Endothelial cell of umbilical vein (primary cell): Measurements from ENCODE around the gene SLC35B2. TPM values are rescaled to one million over a fixed set of nuclear protein-coding genes. Genes with fewer than 3 reads are reported as not detected.

Source experiments
- BruUV-seq: library from RNA; stranded (reverse); fragments of 400-500 nt; replicated peaks from 2 replicates; lab custom pipeline; 2021; lab: Mats Ljungman, UMichigan
- CTCF ChIA-PET: fragments of 300-600, 350-600 bp; sonication (Branson Sonifier 250); formaldehyde crosslinking; loops from one replicate; lab custom pipeline; 2021; ENCODE audit warnings: antibody characterized with exemption, inconsistent platforms; lab: Charles Lee
- POLR2A ChIA-PET: fragments of 300-600, 350-600 bp; sonication (Branson Sonifier 250); formaldehyde crosslinking; loops from one replicate; lab custom pipeline; 2021; ENCODE audit warnings: antibody characterized with exemption, inconsistent platforms; lab: Charles Lee
- DNase-seq: peaks from one replicate; pipeline ENCODE4 v3.0.0-alpha.2; 2011; ENCODE audit warnings: low read depth, low spot score
- FAIRE-seq: peaks from 2 replicates; lab custom pipeline; 2011; peaks lifted over from hg19 to GRCh38; lab: Jason Lieb, UNC
- H2AFZ ChIP-seq: 2 replicates; pipeline ENCODE4 v1.6.0; 2012; ENCODE audit warnings: low read depth, low read length, control low read depth, inconsistent platforms
- H3K27ac ChIP-seq: 2 replicates; pipeline ENCODE4 v1.5.1; 2011; ENCODE audit warnings: low read depth, mild to moderate bottlenecking, control low read depth, low read length, moderate library complexity; ENCODE audit not compliant: insufficient read depth
- H3K27me3 ChIP-seq, 2 experiments: 2 replicates each; pipeline versions ENCODE4 v1.6.0 to v1.6.1; 2011; ENCODE audit warnings: low read length in 2 of 2, mixed read lengths in 1 of 2; ENCODE audit not compliant: control insufficient read depth in 2 of 2, insufficient read depth in 2 of 2
- H3K36me3 ChIP-seq, 2 experiments: 2 replicates in 1 of 2; 3 replicates in 1 of 2; pipeline ENCODE4 v1.5.1; 2011; ENCODE audit warnings: low read length in 2 of 2, mild to moderate bottlenecking in 1 of 2, moderate library complexity in 1 of 2; ENCODE audit not compliant: control insufficient read depth in 2 of 2, insufficient read depth in 2 of 2; ENCODE audit errors: extremely low read depth in 1 of 2
- H3K4me1 ChIP-seq: 3 replicates; pipeline ENCODE4 v1.5.1; 2011; ENCODE audit warnings: mild to moderate bottlenecking, low read length; ENCODE audit not compliant: control insufficient read depth, insufficient read depth; ENCODE audit errors: extremely low read depth
- H3K4me2 ChIP-seq: 2 replicates; pipeline ENCODE4 v1.6.1; 2011; ENCODE audit warnings: low read length, control low read depth, mixed read lengths; ENCODE audit not compliant: insufficient read depth
- H3K4me3 ChIP-seq, 3 experiments: fragments of 200-600 bp in 1 of 3; sonication (generic), shearing (Covaris generic) in 1 of 3; replicated peaks in 1 of 3; 2 replicates each; pipeline ENCODE4 v1.5.1; 2011 to 2016; ENCODE audit warnings: control low read depth in 3 of 3, low read length in 3 of 3, mild to moderate bottlenecking in 2 of 3, inconsistent platforms in 1 of 3, low read depth in 1 of 3, moderate library complexity in 1 of 3; ENCODE audit not compliant: insufficient read depth in 1 of 3
- H3K79me2 ChIP-seq: 2 replicates; pipeline ENCODE4 v1.6.0; 2012; ENCODE audit warnings: low read length, inconsistent platforms; ENCODE audit not compliant: control insufficient read depth, insufficient read depth
- H3K9ac ChIP-seq: replicated peaks from 2 replicates; pipeline ENCODE3; 2011; ENCODE audit warnings: low read length, control low read depth; ENCODE audit not compliant: insufficient read depth; ENCODE audit errors: extremely low read depth
- H3K9me1 ChIP-seq: replicated peaks from 3 replicates; pipeline ENCODE4 v1.6.0; 2011; ENCODE audit warnings: mild to moderate bottlenecking, low read length; ENCODE audit not compliant: control insufficient read depth, insufficient read depth; ENCODE audit errors: extremely low read depth
- H3K9me3 ChIP-seq: replicated peaks from 2 replicates; pipeline ENCODE4 v1.5.1; 2012; ENCODE audit warnings: low read length, inconsistent platforms; ENCODE audit not compliant: control insufficient read depth, insufficient read depth
- H4K20me1 ChIP-seq: replicated peaks from 2 replicates; pipeline ENCODE3; 2011; ENCODE audit warnings: mild to moderate bottlenecking, low read length; ENCODE audit not compliant: control insufficient read depth, insufficient read depth; ENCODE audit errors: extremely low read depth
- EZH2 ChIP-seq: IDR thresholded peaks from 2 replicates; pipeline ENCODE4 v1.6.1; 2012; ENCODE audit warnings: borderline replicate concordance, low read depth, mild to moderate bottlenecking, moderate library complexity, low read length, inconsistent platforms; ENCODE audit not compliant: severe bottlenecking
- FOS ChIP-seq: IDR thresholded peaks from 2 replicates; pipeline ENCODE4 v1.6.1; 2011; ENCODE audit warnings: mild to moderate bottlenecking, low read length, moderate library complexity, borderline replicate concordance; ENCODE audit not compliant: insufficient read depth
- GATA2 ChIP-seq: IDR thresholded peaks from 2 replicates; pipeline ENCODE4 v1.7.0; 2011; ENCODE audit warnings: low read depth, mild to moderate bottlenecking, moderate library complexity, mixed read lengths, low read length; ENCODE audit not compliant: insufficient read length, insufficient read depth
- JUN ChIP-seq: IDR thresholded peaks from 2 replicates; pipeline ENCODE4 v1.6.1; 2011; ENCODE audit warnings: borderline replicate concordance, low read depth; ENCODE audit not compliant: insufficient read length, insufficient read depth
- MYC ChIP-seq: IDR thresholded peaks from one replicate; pipeline ENCODE4 v1.6.1; 2011; ENCODE audit warnings: mild to moderate bottlenecking, low read depth, low read length
- POLR2A ChIP-seq: IDR thresholded peaks from 2 replicates; pipeline ENCODE4 v1.6.1; 2012; ENCODE audit warnings: low read depth, mild to moderate bottlenecking, control low read depth, low read length
- POLR2AphosphoS5 ChIP-seq: IDR thresholded peaks from 2 replicates; pipeline ENCODE4 v1.6.1; 2012; ENCODE audit warnings: low read depth, mild to moderate bottlenecking, control low read depth, low read length, moderate library complexity; ENCODE audit not compliant: insufficient read depth
- dilution Hi-C: fragments of 300-500 bp; cut with MboI; formaldehyde crosslinking; loops from one replicate; pipeline ENCODE4 v1.15.0; 2019; ENCODE audit warnings: low sequenced_read_pairs; ENCODE audit not compliant: extremely low pct_ligation_motif_present
- intact Hi-C: fragments of 100-400 bp; cut with micrococcal nuclease; formaldehyde crosslinking; loops from one replicate; pipeline ENCODE4 v1.10.0; 2022
- polyA plus RNA-seq, 4 experiments: library from polyadenylated mRNA; depleted of rRNA in 3 of 4; stranded (reverse) in 3 of 4; unstranded in 1 of 4; fragments of >200 nt; gene quantifications; 2 replicates each; pipeline versions ENCODE4 v1.2.1 to v1.2.3, GENCODE V29; 2011 to 2012; ENCODE audit warnings: missing spikeins in 1 of 4
- total RNA-seq: library from RNA; stranded (reverse); gene quantifications from 2 replicates; pipeline ENCODE4 v1.2.3, GENCODE V29; 2021
- TF ChIP-seq, protein P1 (sequence below), 2 donors: IDR thresholded peaks; 1 replicate in 1 of 2; 2 replicates in 1 of 2; pipeline ENCODE4 v1.5.1; 2011; ENCODE audit warnings: low read length in 2 of 2, mild to moderate bottlenecking in 2 of 2, moderate library complexity in 2 of 2, control low read depth in 1 of 2, inconsistent platforms in 1 of 2, low read depth in 1 of 2; ENCODE audit not compliant: insufficient read depth in 1 of 2; ENCODE audit errors: extremely low read depth in 1 of 2
- TF ChIP-seq, protein P2 (sequence below): IDR thresholded peaks from 2 replicates; pipeline ENCODE4 v1.6.1; 2011; ENCODE audit not compliant: insufficient read depth, insufficient read length

SLC35B2 gene
- total and polyA plus RNA-seq, 2 donors (not counting 3 experiments of a cell fraction or from before 2014, with no cell fraction given) = 53.4 to 112 TPM

DNA sequence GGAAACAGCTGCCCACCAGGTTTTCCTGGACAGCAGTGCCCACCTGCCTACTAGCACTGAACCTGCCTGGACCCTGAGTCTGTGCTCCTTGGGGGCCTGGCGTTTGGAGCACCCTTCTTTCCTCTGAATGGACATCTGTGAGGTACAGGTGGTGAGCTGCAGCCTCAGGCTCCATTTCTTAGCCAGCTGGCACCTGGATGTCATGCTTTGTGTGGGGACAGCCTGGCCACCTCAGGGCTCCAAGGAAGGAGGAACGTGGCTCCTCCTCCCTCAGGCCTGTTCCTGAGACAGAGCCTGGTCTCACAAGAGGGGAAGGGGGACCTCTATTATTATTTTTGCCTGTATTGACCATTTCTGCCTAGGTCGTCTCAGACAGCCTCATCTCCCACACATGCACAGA, 21.0 kb upstream of the SLC35B2 start:
- Histone ChIP-seq H3K27ac (no peak overlapping the region), H4K20me1 (no peaks in the 10 kb centered on the region), H3K27me3 (peaks cover 16 to 23% of the 10 kb centered on the region in 2 experiments), H3K9me3 (no peaks in the 10 kb centered on the region), H3K4me3 (no peak overlapping the region), H3K4me1 (no peaks in the 10 kb centered on the region), H3K9ac (no peak overlapping the region), H3K79me2 (no peaks in the 10 kb centered on the region), H3K9me1 (no peaks in the 10 kb centered on the region), H3K36me3 (no peaks in the 10 kb centered on the region), H2AFZ (no peak overlapping the region), H3K4me2 (no peak overlapping the region)
- FAIRE-seq (no peak), DNase-seq (no peak)
- ChIA-PET POLR2A (no interaction called here), CTCF (interaction anchor here (0.7 to 3.0 kb wide), 6 partner anchors 9 to 60 kb away, joined by 3 to 12 read pairs (median 3); partner anchors contain the start of gene AARS2)
- TF ChIP-seq JUN = no peak
- TF ChIP-seq, protein P1, sequence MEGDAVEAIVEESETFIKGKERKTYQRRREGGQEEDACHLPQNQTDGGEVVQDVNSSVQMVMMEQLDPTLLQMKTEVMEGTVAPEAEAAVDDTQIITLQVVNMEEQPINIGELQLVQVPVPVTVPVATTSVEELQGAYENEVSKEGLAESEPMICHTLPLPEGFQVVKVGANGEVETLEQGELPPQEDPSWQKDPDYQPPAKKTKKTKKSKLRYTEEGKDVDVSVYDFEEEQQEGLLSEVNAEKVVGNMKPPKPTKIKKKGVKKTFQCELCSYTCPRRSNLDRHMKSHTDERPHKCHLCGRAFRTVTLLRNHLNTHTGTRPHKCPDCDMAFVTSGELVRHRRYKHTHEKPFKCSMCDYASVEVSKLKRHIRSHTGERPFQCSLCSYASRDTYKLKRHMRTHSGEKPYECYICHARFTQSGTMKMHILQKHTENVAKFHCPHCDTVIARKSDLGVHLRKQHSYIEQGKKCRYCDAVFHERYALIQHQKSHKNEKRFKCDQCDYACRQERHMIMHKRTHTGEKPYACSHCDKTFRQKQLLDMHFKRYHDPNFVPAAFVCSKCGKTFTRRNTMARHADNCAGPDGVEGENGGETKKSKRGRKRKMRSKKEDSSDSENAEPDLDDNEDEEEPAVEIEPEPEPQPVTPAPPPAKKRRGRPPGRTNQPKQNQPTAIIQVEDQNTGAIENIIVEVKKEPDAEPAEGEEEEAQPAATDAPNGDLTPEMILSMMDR (IDR thresholded peaks at IDR 0.05; ENCODE audit: extremely low read depth in 1 of 2, insufficient read depth in 1 of 2, low read depth in 1 of 2, low read length in 2 of 2) = no peak
- TF ChIP-seq FOS = no peak
- no peak for TF ChIP-seq POLR2AphosphoS5
- TF ChIP-seq, protein P2, sequence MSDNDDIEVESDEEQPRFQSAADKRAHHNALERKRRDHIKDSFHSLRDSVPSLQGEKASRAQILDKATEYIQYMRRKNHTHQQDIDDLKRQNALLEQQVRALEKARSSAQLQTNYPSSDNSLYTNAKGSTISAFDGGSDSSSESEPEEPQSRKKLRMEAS = no peak
- no peak for TF ChIP-seq EZH2
- no peak for TF ChIP-seq GATA2
- TF ChIP-seq MYC = no peak
- TF ChIP-seq POLR2A = no peak
- BruUV-seq = no TSS peak
- dilution Hi-C loops = no loop called here
- intact Hi-C loops = no loop called here
